ENCODE data around the gene MSRB3. TPM values are rescaled to one million over a fixed set of nuclear protein-coding genes. Genes with fewer than 3 reads are reported as not detected.

MSRB3 gene
- total and polyA plus RNA-seq, 2 donors (not counting 3 experiments of a cell fraction or from before 2014, with no cell fraction given) = 20.0 to 59.3 TPM

DNA sequence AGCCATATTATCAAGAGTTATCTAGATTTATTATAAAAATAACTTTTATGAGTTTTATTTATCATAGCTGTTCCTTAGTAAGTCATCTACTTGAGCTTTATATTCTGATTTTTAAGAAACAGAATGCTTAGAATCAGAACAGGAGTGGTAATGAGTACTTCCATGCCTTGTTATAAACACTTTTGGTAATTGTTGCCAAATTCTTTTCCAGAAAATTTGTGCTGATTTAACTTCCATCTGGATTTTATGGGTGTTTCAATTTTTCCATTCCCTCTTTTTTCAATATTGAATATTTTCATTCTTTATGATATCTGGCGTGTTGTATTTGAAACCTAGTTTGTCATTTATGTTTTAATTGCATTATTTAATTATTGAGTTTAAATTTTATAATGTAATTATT, 131.2 kb downstream of the MSRB3 start:
- Histone ChIP-seq H3K9ac (replicated peaks; ENCODE audit: extremely low read depth, insufficient read depth, low read length) (no peak overlapping the region), H3K36me3 (ENCODE audit: control insufficient read depth in 2 of 2, extremely low read depth in 1 of 2, insufficient read depth in 2 of 2, low read length in 2 of 2) (no peaks in the 10 kb centered on the region), H3K4me1 (ENCODE audit: control insufficient read depth, extremely low read depth, insufficient read depth, low read length) (peaks cover 5% of the 10 kb centered on the region), H3K27me3 (ENCODE audit: control insufficient read depth in 2 of 2, insufficient read depth in 2 of 2, low read length in 2 of 2) (no peaks in the 10 kb centered on the region), H3K4me2 (ENCODE audit: insufficient read depth, low read length) (no peak overlapping the region), H2AFZ (ENCODE audit: low read depth, low read length) (no peak overlapping the region), H3K9me1 (replicated peaks; ENCODE audit: control insufficient read depth, extremely low read depth, insufficient read depth, low read length) (no peaks in the 10 kb centered on the region), H3K27ac (ENCODE audit: insufficient read depth, low read depth, low read length) (no peak overlapping the region), H3K4me3 (replicated peaks in 1 of 3; ENCODE audit: insufficient read depth in 1 of 3, low read depth in 1 of 3, low read length in 3 of 3) (no peak overlapping the region), H3K9me3 (replicated peaks; ENCODE audit: control insufficient read depth, insufficient read depth, low read length) (no peaks in the 10 kb centered on the region), H4K20me1 (replicated peaks; ENCODE audit: control insufficient read depth, extremely low read depth, insufficient read depth, low read length) (no peaks in the 10 kb centered on the region), H3K79me2 (ENCODE audit: control insufficient read depth, insufficient read depth, low read length) (no peaks in the 10 kb centered on the region)
- no peak for DNase-seq (ENCODE audit: low read depth, low spot score)
- POLR2A ChIA-PET = no interaction called here
- CTCF ChIA-PET = no interaction called here
- intact Hi-C loops (cut with micrococcal nuclease) (no loop called here), dilution Hi-C loops (cut with MboI; ENCODE audit: extremely low pct_ligation_motif_present, low sequenced_read_pairs) (no loop called here)
- FAIRE-seq = no peak
- no peak for TF ChIP-seq EZH2 (IDR thresholded peaks at IDR 0.05; ENCODE audit: borderline replicate concordance, low read depth, low read length, severe bottlenecking)
- TF ChIP-seq MYC (IDR thresholded peaks at IDR 0.05; ENCODE audit: low read depth, low read length) = no peak
- TF ChIP-seq POLR2AphosphoS5 (IDR thresholded peaks at IDR 0.05; ENCODE audit: insufficient read depth, low read depth, low read length) = no peak
- TF ChIP-seq JUN (IDR thresholded peaks at IDR 0.05; ENCODE audit: borderline replicate concordance, insufficient read depth, insufficient read length, low read depth) = no peak
- no peak for TF ChIP-seq GATA2 (IDR thresholded peaks at IDR 0.05; ENCODE audit: insufficient read depth, insufficient read length, low read depth, low read length)
- TF ChIP-seq CTCF (IDR thresholded peaks at IDR 0.05; ENCODE audit: extremely low read depth in 1 of 2, insufficient read depth in 1 of 2, low read depth in 1 of 2, low read length in 2 of 2) = no peak
- no peak for TF ChIP-seq POLR2A (IDR thresholded peaks at IDR 0.05; ENCODE audit: low read depth, low read length)
- TF ChIP-seq FOS (IDR thresholded peaks at IDR 0.05; ENCODE audit: borderline replicate concordance, insufficient read depth, low read length) = no peak
- no peak for TF ChIP-seq MAX (IDR thresholded peaks at IDR 0.05; ENCODE audit: insufficient read depth, insufficient read length)
- no TSS peak for BruUV-seq (replicated peaks)
